Measurements from ENCODE around the gene MYO1C.
"Not testable (repeated sequence)": the region's sequence is repeated elsewhere in the genome, so short reads cannot be mapped to it uniquely, and the experiment has no call there.

MYO1C gene
- total RNA-seq = 21.0 to 61.2 reads per million in 2 experiments

GRCh38 chr17:1492249-1493206, at the start of gene MYO1C:
TSS of gene MYO1C (minus strand) at chr17:1492686. CDS start at chr17:1492487, 199 bp downstream.
- DNase-seq (ENCODE audit: low read depth) = no peak

GRCh38 chr17:1541367-1541904, 49.0 kb upstream of the MYO1C start:
- DNase-seq (ENCODE audit: low read depth) = no peak

- DNase-seq (ENCODE audit: low read depth) = no peak
Observed at GRCh38 chr17:1539811-1540210, 47.3 kb upstream of the MYO1C start.

GRCh38 chr17:1535737-1536136, 43.3 kb upstream of the MYO1C start:
- DNase-seq (ENCODE audit: low read depth) = no peak

- no peak for DNase-seq (ENCODE audit: low read depth)
Observed at GRCh38 chr17:1533661-1534325, 41.3 kb upstream of the MYO1C start.

- peak; percentile 24 for DNase-seq (ENCODE audit: low read depth)
Observed at GRCh38 chr17:1532836-1533602, 40.5 kb upstream of the MYO1C start.

GRCh38 chr17:1529863-1530262, 37.4 kb upstream of the MYO1C start:
- DNase-seq (ENCODE audit: low read depth) = no peak

GRCh38 chr17:1526876-1527275, 34.4 kb upstream of the MYO1C start:
- not testable (repeated sequence) for DNase-seq (ENCODE audit: low read depth)

- no peak for DNase-seq (ENCODE audit: low read depth)
Observed at GRCh38 chr17:1522626-1523025, 30.1 kb upstream of the MYO1C start.

GRCh38 chr17:1521086-1521640, 28.7 kb upstream of the MYO1C start:
- DNase-seq (ENCODE audit: low read depth) = no peak

- DNase-seq (ENCODE audit: low read depth) = no peak
Observed at GRCh38 chr17:1519678-1520077, 27.2 kb upstream of the MYO1C start.

GRCh38 chr17:1518410-1518809, 25.9 kb upstream of the MYO1C start:
- DNase-seq (ENCODE audit: low read depth) = no peak

GRCh38 chr17:1516388-1517161, 24.1 kb upstream of the MYO1C start, which contains the start of gene INPP5K:
TSS of gene INPP5K (minus strand) at chr17:1516612. CDS start at chr17:1516499, 113 bp downstream.
- peak; percentile 97 for DNase-seq (ENCODE audit: low read depth)

- DNase-seq (ENCODE audit: low read depth) = peak; percentile 36
Observed at GRCh38 chr17:1515640-1516387, 23.3 kb upstream of the MYO1C start.

GRCh38 chr17:1512351-1512750, 19.9 kb upstream of the MYO1C start:
- DNase-seq (ENCODE audit: low read depth) = no peak

GRCh38 chr17:1511756-1512321, 19.4 kb upstream of the MYO1C start:
- no peak for DNase-seq (ENCODE audit: low read depth)

GRCh38 chr17:1511290-1511689, 18.8 kb upstream of the MYO1C start:
- no peak for DNase-seq (ENCODE audit: low read depth)

- no peak for DNase-seq (ENCODE audit: low read depth)
Observed at GRCh38 chr17:1509290-1509881, 16.9 kb upstream of the MYO1C start.

GRCh38 chr17:1508709-1509108, 16.2 kb upstream of the MYO1C start:
- DNase-seq (ENCODE audit: low read depth) = not testable (repeated sequence)
